CD4-positive, alpha-beta T cell treated with Interleukin-15 for 4 hours (primary cell): Measurements from ENCODE around the gene IQCK.
"Not testable (repeated sequence)": the region's sequence is repeated elsewhere in the genome, so short reads cannot be mapped to it uniquely, and the experiment has no call there.

Source experiments
- DNase-seq: peaks from one replicate; pipeline ENCODE4 v3.0.0-alpha.2; 2020; ENCODE audit warnings: low spot score

The IQCK gene

DNA sequence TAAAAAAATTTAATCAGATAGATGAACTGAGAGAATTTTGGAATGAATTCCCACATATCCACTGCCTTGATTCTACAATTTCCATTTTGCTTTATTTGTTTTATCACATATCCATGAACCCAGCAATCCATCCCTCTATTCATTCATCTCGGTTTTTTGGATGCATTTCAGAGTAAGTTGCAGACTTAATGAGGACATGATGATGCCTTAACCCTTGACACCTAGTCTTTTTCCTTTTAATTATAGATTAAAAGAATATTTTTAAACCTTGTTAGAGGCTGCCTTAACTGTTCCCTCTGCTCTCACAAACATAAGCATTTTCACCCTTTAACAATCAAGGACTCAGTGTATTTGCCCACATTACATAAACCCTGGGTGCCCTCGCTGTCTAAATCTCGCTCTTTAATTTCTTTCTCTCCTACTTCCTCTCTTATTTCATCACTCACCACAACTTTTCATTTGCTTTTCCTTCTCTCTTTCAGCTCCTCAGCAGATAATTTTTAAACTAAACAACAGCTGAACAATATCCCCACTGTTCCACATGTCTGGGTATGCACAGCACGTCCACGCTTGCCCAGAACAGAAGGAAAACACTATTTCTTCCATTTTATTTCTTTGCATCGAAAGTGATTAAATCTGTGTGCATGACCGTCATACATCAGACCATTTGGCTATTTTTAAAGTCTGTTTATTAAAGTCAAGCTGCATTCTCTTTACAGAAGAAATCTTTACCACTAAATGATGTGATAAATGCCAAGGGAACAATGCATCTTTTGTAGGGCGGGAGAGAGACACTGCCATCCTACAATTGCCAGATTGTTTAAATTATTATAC lies 39.9 kb downstream of the IQCK start:
- no peak for DNase-seq

DNA sequence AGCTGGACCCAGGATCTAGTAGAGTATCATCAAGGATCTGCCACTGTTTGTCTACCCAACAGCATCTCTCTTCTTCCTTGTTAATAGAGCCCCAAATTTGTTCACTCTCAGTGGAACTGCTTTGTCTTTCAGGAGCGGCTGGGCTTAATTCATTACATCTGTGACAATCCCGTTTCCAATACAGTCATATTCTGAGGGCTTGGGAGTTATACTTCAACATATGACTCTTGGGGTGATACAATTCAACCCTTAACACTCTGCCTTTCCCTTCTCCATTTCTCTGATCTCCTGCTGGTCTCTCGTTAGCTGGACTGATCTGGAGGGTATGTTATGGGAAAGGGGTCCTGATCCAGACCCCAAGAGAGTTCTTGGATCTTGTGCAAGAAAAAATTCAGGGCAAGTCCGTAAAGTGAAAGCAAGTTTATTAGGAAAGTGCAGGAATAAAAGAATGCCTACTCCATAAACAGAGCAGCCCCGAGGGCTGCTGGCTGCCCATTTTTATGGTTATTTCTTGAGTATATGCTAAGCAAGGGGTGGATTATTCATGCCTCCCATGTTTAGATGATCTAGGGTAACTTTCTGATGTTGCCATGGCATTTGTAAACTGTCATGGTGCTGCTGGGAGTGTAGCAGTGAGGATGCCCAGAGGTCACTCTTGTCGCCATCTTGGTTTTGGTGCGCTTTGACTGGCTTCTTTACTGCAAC lies 42.4 kb downstream of the IQCK start:
- no peak for DNase-seq

DNA sequence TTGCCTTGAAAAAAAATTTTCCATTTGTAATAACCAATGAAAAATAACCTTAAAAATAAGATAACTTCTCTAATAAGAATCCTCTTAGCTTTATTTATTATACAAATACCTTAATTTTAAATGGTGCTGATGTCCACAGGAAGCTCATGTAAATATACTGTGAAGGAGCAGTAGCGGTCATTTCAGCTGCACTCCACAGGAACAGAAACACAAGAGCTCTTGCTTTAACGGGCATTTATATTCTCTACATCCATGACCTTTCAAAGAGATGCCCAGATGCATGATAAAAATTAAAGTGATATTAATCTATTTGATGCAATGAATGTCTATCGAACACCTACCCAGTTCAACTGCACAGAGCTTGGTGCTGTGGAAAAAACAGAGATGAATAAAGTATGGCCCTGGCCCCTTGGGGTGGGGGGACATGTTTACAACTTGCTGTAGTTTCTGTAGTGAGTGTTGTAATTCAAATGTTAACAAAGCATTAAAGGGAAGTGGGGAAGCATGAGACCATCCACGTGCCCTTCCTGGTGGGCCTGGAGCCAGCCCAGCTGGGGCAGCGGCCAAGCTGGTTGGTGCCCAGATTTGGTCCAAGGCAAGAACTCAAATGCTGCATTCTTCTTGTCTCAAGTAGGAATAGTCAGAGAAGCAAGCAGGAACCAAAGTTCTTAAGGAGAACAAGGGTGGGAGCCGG lies 47.9 kb downstream of the IQCK start:
- DNase-seq, result no peak

DNA sequence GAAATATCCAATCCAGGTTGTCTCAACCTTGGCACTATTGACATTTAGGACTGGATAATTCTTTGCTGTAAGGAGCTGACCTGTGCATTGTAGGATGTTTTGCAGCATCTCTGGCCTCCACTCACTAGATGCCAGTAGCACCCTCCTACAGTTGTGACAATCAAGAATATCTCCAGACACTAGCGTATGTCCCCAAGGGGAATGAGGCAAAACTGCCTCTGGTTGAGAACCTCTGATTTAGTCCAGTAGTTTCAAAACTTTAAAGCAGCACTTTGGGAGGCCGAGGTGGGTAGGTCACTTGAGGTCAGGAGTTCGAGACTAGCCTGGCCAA lies 48.4 kb downstream of the IQCK start:
- DNase-seq, result no peak

DNA sequence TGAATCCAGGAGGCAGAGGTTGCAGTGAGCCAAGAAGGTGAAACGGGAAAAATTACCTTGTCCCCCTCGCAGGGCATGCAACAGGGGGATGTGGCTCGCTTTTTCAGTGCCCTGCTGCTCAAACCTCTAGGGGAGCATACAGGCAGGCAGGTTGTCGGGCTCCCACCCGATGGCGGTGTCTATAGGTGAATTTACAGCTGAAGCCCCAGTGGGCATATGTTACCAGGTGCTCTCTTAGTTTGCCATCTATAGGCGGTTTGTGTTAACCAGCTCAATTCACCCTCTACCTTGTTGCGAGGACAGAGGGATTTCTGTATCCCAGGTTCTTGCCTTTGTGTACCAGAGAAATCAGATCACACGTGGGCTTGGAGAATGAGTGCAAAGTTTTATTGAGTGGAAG lies 48.9 kb downstream of the IQCK start:
- no peak for DNase-seq

DNA sequence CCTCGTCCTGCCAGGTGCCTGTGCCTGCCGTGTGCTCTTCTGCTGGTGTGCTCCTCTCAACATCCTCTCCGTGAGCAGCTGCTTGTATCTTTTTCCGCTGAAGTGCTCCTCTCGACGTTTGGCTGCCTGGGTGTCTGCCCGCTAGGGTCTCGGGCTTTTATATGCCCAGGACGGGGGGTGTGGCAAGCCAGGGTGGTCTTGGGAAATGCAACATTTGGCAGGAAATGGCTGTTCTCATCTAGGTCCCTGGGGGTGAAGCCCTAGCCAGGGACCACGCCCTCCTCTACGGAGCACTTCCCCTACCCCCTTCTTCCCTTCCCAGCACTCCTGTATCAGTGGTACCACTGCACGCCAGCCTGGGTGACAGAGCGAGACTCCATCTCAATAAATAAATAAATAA lies 49.4 kb downstream of the IQCK start:
- DNase-seq, result no peak

DNA sequence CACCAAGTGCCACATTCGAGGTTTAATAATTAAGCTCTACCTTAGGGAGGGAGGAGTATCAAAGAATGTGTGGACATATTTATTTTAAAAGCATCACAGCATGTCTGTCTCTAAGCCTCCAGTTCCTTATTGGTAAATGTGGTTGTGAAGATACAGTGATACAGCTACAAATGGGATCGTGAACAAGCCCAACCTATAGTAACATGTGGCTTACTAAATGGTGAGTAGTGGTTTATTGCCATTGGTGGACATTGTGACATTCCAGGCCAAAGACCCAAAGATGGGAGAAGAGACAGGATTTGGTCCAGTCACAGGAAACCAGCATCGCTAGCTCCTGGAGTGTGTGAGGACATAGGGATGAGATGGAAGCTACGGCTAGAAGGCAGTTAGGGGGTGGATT lies 51.2 kb downstream of the IQCK start:
- no peak for DNase-seq

DNA sequence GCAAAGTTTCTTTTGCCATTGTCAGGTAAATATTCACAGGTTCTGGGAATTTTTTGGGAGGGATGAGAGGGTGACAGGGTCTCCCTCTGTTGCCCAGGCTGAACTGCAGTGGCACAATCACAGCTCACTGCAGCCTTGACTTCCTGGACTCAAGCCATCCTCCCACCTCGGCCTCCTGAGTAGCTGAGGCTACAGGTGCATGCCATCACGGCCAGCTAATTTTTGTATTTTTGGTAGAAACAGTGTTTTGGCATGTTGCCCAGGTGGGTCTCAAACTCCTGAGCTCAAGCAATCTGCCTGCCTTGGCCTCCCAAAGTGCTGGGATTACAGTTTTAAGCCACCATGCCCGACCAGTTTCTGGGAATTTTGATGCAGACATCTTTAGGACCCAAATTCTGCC lies 53.0 kb downstream of the IQCK start:
- no peak for DNase-seq

DNA sequence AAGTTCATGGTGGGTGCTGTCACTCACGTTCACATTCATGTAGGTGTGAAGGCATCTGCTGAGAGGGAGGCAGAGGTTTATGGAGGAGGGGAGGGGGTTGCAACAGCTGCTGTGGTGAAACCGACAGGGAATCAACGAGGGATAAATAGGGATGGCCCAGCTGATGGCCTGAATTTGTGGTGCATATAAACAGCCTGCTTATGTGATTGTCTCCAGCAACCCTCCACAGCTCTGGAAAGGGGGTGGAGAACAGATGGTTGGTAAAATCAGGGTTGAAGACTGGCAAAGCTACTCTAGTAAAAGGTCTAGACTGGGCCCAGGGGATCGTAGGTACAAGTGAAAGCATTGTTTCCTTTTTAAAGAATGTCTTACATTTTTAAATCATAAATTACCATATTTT lies 53.7 kb downstream of the IQCK start:
- DNase-seq, result no peak

DNA sequence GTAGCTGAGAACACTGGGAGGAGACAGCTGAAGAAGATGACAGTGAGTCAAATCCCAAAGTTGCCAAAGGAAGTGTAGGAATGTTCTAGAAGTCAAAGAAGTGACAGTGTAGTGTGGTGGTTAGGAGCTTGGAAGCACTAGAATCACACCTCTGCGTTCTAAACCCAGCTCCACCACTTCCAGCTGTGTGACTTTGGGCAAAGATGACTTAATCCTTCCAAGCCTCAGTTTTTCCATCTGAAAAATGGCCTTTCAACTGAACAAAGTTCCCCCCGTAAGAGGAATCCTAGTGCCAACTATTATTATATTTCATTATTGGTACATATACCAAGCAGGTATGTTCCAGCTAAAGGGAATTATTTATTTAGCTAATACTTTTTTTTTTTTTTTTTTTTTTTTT lies 56.0 kb downstream of the IQCK start:
- DNase-seq, result no peak

DNA sequence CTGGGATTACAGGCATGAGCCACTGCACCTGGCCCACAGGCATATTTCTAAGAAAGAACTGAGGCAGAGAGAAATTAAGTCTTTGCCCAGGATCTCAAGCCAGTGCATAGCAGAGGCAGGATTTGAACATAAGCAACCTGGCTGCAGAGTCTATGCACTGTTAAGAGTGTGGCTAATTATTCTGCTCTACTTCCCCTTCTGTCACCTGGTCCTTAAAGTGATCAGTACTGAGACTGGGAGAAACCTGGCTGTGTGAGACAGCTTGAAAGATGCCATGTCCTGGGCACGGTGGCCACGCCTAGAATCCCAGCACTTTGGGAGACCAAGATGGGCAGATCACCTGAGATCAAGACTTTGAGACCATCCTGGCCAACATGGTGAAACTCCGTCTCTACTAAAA lies 58.1 kb downstream of the IQCK start:
- DNase-seq, result no peak

DNA sequence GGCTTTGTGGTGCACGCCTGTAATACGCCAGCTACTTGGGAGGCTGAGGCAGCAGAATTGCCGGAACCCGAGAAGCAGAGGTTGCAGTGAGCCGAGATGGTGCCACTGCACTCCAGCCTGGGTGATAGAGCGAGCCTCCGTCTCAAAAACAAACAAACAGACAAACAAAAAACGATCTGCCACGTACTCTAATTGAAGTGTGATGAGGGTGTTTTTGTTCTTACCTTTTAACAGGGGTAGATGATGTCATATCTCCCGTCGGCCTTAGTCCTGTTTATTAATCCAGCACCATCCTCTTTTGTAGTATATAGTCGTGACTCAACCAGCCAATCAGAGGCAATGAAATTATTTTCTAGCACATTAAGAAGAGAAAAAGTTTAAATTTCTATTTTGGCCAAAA lies 58.5 kb downstream of the IQCK start:
- no peak for DNase-seq

DNA sequence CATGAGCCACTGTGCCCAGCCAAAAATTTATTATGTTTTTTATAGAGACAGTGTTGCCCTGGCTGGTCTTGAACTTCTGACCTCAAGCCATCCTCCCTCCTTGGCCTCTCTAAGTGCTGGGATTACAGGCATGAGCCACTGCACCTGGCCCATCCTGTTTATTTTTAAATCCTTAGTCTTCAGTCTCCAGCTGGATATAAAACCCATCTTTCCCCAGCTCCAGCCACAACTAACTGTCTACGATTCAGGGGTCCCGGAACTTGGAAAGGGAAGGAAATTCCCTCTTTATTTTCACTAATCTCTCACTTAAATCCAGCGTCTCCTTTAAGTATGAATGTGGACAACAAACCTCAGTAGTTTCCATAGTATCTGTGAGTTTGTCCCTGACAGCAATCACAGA lies 62.2 kb downstream of the IQCK start:
- no peak for DNase-seq

DNA sequence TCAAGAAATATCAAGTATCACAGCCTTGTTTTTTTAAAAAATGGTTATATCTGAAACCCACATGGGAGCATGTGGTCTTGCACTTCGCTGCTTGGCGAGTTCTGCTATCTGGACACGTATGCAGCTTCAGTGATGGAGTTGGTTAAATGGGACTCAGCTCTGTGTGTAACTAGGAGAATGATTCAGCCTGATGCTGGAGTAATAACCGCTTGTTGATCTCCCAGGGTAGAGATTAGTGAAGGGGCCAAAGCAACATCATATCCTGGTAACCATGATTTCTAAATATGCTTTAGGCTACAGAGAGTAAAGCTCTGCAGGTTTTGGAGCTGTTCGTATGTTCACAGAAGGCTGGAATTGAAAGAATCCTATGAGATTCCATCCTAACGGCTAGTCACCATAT lies 63.2 kb downstream of the IQCK start:
- DNase-seq, result no peak

DNA sequence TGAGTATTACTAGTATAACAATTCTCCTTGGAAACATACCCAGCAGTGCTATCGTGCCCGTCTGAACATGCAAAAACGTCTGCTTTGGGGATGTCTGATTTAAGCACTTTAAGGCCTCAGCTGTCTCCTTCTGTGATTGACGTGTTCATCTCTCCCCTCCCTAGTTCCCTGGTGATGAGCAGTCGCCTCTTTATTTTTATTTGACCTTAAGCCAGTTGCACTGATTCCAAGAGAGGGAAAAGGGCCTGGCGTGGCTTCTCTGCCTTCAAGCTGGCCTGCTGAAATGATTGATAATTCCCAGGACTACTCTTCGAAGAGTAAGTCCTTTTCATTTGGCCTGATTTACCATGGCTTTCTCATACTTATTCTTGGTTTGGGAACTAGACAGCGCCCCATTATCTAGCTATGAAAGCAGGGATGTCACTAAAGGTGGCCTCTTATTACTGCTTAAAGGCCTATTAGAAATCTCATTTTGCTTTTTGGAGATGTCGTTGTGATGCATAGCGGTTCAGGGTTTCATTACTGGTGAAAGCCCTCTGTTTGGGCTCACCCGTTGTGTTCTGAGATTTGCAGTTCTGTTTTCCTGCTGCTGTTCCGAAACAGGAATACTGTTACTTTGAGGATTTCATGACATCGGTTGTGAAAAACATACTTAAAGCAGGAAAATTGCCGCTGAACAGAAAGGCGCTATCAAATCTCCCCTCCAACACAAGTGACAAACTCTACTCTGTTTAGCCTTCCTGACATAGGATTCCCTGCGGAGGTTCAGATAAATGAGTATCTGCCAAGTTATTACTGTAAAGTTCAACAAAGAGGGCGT lies 65.5 kb downstream of the IQCK start:
- no peak for DNase-seq

DNA sequence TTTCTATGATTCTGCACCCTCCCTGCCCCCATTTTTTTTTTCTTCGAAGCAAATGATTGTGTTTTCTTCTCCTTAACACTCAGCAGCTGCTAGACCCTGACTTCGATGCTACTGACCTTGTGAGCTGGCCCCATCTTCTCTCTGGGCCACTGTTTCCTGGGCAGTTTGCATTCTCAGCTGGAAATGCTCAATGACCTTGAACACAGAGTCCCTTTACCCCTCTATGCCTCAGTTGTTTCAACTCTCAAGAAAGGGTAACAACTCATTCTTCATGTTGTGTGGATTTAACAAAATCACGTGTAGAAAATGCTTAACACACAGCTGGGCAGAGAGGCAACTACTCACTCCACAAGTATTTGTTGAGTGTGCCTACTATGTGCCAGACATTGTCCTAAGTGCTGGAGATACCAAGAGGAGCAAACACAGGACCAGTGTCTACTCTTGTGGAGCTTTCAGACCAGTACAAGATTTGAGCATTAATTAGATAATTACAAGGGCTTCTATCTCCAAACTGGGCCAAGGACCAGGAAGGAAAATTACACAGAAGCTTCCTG lies 66.2 kb downstream of the IQCK start:
- no peak for DNase-seq

DNA sequence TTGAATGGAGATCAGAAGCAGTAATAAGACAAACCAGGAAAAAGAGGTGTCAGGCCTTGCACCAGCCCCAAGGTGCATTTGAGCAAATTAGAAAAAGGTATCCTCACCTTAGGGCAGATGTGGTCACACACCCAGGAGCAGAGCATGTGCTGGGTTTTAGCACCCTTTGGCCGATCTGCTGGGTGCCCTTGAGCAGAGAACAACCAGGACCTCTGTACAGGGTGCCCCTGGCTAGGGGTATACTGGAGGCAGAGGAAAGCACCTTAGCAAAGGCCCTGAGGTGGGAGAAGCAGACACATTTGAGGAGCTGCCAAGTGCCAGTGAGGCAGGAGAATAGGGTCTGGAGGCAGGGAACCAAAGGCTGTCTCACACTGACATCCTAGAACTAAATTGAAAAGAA lies 67.0 kb downstream of the IQCK start:
- no peak for DNase-seq

DNA sequence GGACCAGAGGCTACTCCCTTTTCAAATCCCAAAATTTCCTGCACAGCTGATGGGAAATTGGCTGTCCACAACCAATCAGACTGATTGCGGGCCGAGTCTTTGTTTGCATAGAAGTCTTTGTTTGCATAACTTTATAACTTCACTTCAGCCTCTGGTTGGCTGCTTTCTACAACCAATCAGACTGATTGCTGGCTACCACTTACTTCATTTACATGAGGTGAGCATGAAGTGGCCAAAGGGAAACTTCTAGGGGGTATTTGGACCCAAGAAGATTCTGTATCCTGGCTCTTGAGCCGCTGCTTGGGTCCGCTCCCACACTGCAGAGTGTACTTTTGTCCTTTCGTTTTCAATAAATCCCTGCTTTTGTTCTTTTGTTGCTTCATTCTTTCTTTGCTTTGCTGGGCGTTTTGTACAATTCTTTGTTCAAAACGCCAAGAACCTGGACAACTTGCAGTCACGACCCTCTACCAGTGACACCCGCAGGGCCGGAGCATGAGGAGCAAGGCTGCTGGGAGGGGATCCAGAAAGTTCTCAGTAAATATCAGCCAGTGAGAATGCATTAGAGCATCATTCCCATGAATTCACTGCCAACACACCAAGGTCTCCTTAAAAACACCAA lies 67.5 kb downstream of the IQCK start:
- DNase-seq, result no peak

DNA sequence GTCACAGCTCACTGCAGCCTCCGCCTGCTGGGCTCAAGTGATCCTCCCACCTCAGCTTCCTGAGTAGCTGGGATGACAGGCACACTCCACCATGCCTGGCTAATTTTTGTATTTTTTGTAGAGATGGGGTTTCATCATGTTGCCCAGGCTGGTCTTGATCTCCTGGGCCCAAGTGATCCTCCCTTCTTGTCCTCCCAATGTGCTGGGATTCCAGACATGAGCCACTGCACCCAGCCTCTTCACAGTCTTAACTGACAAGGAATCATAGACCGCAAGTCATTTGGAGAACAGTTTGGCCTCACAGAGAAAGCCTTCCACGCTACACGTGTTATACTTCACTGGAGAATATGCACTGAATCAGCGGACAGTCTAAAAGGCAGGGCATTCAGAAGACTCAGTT lies 83.3 kb downstream of the IQCK start:
- not testable (repeated sequence) for DNase-seq

DNA sequence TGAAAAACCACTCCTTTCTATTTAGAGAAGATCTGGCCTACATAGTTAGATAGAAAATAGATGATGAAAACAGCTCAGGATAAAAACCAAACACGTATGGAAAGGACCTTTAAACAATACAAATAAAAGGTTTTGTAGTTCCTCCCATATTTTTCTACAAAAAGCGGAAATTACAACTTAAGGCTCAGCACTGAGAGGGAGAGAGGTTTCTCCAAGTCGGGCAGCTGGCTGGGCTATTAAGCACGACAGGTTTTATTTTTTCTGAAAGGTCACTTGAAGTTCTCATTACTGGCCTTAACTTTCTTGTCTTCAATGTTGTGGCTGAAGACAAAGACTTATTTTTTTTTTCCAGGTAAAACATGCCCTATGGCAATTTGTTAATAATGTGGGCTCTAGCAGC lies 83.8 kb downstream of the IQCK start:
- not testable (repeated sequence) for DNase-seq

DNA sequence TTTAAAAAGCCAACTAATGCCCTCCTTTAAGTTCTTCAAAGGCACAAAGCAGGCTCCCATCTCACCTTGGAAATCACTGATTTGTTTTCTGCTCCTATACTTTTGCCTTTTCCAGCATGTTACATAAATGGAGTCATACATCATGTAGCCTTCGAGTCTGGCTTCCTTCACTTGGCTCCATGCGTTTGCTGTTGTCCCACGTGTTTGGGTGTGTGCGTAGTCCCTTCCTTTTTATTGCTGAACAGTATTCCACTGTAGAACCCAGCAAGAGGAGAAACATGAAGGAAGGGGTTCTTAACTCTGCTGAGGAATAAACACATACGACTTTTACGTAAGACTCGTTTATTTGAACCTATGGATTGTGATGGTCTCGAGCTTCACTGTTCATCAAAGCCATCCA lies 84.5 kb downstream of the IQCK start:
- no peak for DNase-seq
